Kidney epithelial cell (primary cell): ENCODE measurements around the gene SLC35F3. TPM values are rescaled to one million over a fixed set of nuclear protein-coding genes. Genes with fewer than 3 reads are reported as not detected.

Source experiments
- DNase-seq: peaks from one replicate; pipeline ENCODE4 v3.0.0-alpha.2; 2010; ENCODE audit warnings: low read depth
- H3K27me3 ChIP-seq: 2 replicates; pipeline ENCODE4 v1.6.0; 2011; ENCODE audit warnings: low read length; ENCODE audit not compliant: control insufficient read depth, insufficient read depth
- H3K36me3 ChIP-seq: 2 replicates; pipeline ENCODE4 v1.5.1; 2011; ENCODE audit warnings: low read length; ENCODE audit not compliant: control insufficient read depth, insufficient read depth
- H3K4me3 ChIP-seq: 2 replicates; pipeline ENCODE4 v1.5.1; 2011; ENCODE audit warnings: low read depth, mild to moderate bottlenecking, control low read depth, low read length
- total RNA-seq: library from RNA; depleted of rRNA; stranded (reverse); fragments of >200 nt; gene quantifications from 2 replicates; pipeline ENCODE4 v1.2.3, GENCODE V29; 2015
- TF ChIP-seq, protein P1 (sequence below): IDR thresholded peaks from 2 replicates; pipeline ENCODE4 v1.5.1; 2011; ENCODE audit warnings: mild to moderate bottlenecking, moderate library complexity, low read length, control low read depth, inconsistent platforms; ENCODE audit not compliant: insufficient read depth, poor library complexity, severe bottlenecking

The SLC35F3 gene
- total RNA-seq, 1 donor from 2014 or later = 1.1 TPM

DNA sequence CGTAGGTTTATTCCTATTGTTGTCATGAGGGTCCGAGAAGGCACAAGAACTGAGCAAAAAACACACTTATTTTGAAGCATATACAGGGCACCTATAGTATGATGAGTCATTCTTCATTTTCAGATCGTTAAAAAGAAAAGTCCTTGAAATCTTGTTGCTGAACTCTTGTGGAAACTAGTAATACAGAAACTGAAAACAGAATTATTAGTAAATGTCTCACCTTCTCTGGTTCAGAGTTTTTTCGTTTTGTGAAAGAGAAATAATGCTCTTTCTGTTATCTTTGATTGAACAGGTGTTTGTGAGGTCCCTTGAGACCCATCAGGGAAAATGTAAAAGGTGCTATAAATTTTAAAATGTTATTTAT is 366.7 kb downstream of the SLC35F3 start:
- Histone ChIP-seq H3K36me3 (no peaks in the 10 kb centered on the region), H3K4me3 (no peak overlapping the region), H3K27me3 (no peaks in the 10 kb centered on the region)
- TF ChIP-seq, protein P1, sequence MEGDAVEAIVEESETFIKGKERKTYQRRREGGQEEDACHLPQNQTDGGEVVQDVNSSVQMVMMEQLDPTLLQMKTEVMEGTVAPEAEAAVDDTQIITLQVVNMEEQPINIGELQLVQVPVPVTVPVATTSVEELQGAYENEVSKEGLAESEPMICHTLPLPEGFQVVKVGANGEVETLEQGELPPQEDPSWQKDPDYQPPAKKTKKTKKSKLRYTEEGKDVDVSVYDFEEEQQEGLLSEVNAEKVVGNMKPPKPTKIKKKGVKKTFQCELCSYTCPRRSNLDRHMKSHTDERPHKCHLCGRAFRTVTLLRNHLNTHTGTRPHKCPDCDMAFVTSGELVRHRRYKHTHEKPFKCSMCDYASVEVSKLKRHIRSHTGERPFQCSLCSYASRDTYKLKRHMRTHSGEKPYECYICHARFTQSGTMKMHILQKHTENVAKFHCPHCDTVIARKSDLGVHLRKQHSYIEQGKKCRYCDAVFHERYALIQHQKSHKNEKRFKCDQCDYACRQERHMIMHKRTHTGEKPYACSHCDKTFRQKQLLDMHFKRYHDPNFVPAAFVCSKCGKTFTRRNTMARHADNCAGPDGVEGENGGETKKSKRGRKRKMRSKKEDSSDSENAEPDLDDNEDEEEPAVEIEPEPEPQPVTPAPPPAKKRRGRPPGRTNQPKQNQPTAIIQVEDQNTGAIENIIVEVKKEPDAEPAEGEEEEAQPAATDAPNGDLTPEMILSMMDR = no peak
- no peak for DNase-seq

DNA sequence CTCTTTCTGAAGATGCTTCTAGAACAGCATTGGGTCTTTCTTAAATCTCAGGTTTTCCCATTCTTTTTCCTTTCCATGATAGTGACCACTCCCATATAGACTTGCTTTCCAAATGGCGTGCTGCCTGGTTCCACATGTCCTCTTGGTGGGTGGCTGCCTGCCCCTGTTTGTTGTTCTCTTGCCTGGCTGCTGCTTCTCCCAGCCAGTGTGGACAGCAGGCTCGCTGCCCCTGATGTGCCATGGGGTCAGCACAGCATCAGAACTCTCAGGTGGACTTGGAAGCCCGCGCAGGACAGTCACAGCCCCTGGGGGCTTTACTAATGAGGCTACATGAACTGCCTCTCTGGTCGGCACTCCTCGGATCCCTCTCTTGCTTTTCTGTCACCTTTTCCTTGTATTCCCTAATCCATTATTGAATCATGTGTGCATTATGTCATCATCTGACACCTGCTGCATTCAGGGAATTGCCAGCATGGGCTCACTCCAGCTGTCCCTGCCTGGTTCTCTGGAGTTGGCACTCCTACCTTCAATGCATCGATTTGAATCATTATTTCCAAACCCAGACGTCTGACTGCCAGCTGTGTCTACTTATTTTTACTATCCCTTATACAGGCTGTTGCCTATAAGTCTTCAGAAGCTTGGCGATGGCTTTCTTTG is 368.3 kb downstream of the SLC35F3 start:
- Histone ChIP-seq H3K4me3 (no peak overlapping the region), H3K27me3 (no peaks in the 10 kb centered on the region), H3K36me3 (no peaks in the 10 kb centered on the region)
- TF ChIP-seq, protein P1 = no peak
- no peak for DNase-seq

DNA sequence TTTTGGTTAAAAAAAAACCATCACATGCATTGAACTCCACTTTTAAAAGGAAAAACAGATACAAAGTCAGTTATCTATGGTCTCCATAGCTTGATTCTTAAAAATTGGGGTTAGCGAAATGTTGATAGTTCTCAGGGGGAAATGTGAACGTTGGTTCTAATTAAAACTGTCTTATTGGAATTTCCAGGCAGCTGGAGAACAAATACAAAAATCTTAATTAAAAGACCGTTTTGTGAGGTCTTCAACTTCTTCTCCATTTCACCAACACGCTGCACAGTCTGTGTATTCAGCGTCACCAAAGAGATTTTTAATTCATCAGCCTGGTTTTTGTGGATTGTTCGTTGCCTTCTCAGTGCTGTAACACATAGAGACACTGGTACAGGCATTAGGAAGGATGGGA is 369.5 kb downstream of the SLC35F3 start:
- Histone ChIP-seq H3K4me3 (no peak overlapping the region), H3K27me3 (no peaks in the 10 kb centered on the region), H3K36me3 (no peaks in the 10 kb centered on the region)
- TF ChIP-seq, protein P1 = no peak
- no peak for DNase-seq

DNA sequence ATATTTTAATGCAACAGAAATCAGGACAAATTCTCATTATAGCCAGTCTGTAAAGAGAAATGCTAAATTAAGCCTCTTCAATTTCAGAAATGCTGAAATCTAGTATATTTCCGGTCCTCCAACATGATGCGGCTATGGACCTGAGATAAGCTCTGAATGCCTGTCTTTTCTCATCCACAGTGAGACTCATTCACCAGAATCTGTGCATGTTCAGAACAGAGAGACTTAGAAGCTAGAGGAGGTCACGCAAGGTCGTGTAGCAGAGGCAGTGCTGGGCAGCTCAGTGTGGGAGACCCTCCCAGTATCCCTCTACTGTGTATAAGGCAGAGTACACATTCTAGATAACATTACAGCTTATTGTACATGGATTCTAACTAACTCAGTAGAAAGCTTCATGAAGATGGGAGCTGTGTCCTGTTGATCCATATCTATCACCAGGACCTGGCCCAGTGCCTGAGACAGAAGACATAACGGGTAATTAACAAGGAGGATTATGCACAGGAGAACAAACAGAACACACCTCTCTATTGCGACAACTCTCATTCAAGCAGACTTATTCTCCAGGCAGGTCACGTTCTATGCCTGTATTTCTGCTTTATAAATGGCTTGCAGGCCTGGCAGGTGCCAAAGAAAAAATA is 371.8 kb downstream of the SLC35F3 start:
- no peak for DNase-seq
- H3K27me3 ChIP-seq = no peaks in the 10 kb centered on the region
- no peak overlapping the region for H3K4me3 ChIP-seq
- TF ChIP-seq, protein P1 = no peak
- H3K36me3 ChIP-seq = no peaks in the 10 kb centered on the region

DNA sequence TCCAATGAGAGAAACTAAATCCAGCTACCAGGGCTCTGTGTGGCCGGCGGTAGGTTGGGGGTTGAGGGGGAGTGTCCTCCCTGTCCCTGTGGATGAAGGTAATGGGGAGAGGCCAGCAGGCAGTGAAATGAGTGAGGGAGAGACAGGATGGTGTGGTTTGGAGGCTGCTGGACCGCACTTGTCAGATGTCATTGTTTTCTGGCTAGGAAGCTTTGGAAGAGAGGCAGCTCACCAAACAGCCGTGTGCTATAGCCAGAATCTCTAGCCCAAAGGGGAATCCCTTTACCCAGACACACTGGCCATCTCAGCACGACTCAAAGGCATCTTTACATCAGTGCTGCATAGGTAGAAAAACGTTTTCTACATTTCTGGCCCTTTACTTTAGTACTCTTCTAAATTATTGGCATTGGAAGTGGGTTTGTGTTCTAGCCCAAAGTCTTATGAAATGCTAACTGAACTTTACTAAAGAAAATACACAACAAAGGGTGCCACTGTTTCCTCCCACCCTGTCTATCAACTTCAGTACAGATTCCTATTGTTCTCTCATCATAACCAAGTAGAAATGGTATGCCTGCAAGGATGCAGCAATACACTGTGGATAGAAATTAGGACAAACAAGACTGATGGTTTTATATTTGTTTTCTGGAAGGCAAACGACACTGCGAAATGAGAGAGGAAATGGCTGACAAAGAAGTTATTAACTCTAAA is 372.8 kb downstream of the SLC35F3 start:
- Histone ChIP-seq H3K36me3 (no peaks in the 10 kb centered on the region), H3K27me3 (no peaks in the 10 kb centered on the region), H3K4me3 (no peak overlapping the region)
- no peak for DNase-seq
- TF ChIP-seq, protein P1 = no peak
